Aorta (tissue), 5 donors: ENCODE results near the gene MON2. TPM values are rescaled to one million over a fixed set of nuclear protein-coding genes. Genes with fewer than 3 reads are reported as not detected.

Experiments
- ATAC-seq: fragments of 200-7000 bp; cut with Tn5 transposase; one replicate; pipeline ENCODE4 v1.9.1; 2022; ENCODE audit warnings: moderate library complexity; ENCODE audit not compliant: low FRiP score
- DNase-seq, 2 donors: peaks; one replicate each; pipeline ENCODE4 v3.0.0-alpha.2; 2020
- H3K27ac ChIP-seq, 2 donors: one replicate each; pipeline ENCODE4 v1.5.1; 2013; ENCODE audit warnings: low read length in 2 of 2, mild to moderate bottlenecking in 2 of 2, moderate library complexity in 2 of 2, control low read depth in 1 of 2, inconsistent platforms in 1 of 2, low read depth in 1 of 2
- H3K27me3 ChIP-seq, 2 donors: one replicate each; pipeline ENCODE4 v1.6.1; 2013; ENCODE audit warnings: control low read depth in 1 of 2, low read length in 1 of 2, mild to moderate bottlenecking in 1 of 2, moderate library complexity in 1 of 2; ENCODE audit not compliant: insufficient read depth in 2 of 2, control insufficient read depth in 1 of 2
- H3K36me3 ChIP-seq, 2 donors: one replicate each; pipeline ENCODE4 v1.6.1; 2013; ENCODE audit warnings: control low read depth in 1 of 2, low read length in 1 of 2, mild to moderate bottlenecking in 1 of 2; ENCODE audit not compliant: insufficient read depth in 2 of 2, control insufficient read depth in 1 of 2
- H3K4me1 ChIP-seq, 2 donors: one replicate each; pipeline ENCODE4 v1.6.1; 2013; ENCODE audit warnings: low read length in 2 of 2, control low read depth in 1 of 2, mild to moderate bottlenecking in 1 of 2, moderate library complexity in 1 of 2; ENCODE audit not compliant: insufficient read depth in 2 of 2, control insufficient read depth in 1 of 2
- H3K4me3 ChIP-seq, 2 donors: one replicate each; pipeline ENCODE4 v1.5.1; 2013; ENCODE audit warnings: low read length in 2 of 2, control low read depth in 1 of 2, mild to moderate bottlenecking in 1 of 2
- H3K9me3 ChIP-seq: one replicate; pipeline ENCODE4 v1.6.1; 2013; ENCODE audit warnings: mild to moderate bottlenecking, low read length; ENCODE audit not compliant: control insufficient read depth
- WGBS, 2 donors: extraction: QIAGEN DNeasy Blood & Tissue Kit; methylation state at CpG; one replicate each; pipeline ENCODE4 v1.1.7; 2013; 5-methylcytosine and 5-hydroxymethylcytosine counted together
- intact Hi-C, 2 donors: fragments of 100-400 bp; cut with DNase I; formaldehyde crosslinking; loops; one replicate each; pipeline versions ENCODE4 v1.14.2 to v1.15.0; 2022
- polyA plus RNA-seq, 2 donors: library from polyadenylated mRNA; stranded (reverse); fragments of 200-250 nt; gene quantifications; one replicate each; pipeline ENCODE4 v1.2.3, GENCODE V29; 2013
- total RNA-seq, 2 donors: library from RNA; stranded (reverse); fragmentation: NEBNext Ultra II Directional; extraction: Animal tissue kit (Norgen Biotek cat#: 25700); gene quantifications; one replicate each; pipeline ENCODE4 v1.2.1, GENCODE V29; 2021
- donor health status: healthy with polysubstance abuse.
- donor health status: Bipolar disorder and iron deficiency.
- donor health status: DM: no; HTN: no; CAD: no.
- donor health status: DM: no; HTN: no; CAD: no.
- donor health status: DM: yes; HTN: yes; CAD: no.

The MON2 gene
- total and polyA plus RNA-seq, 4 donors, result 3.6 to 106 (median 63.0) TPM

- WGBS, 2 donors, result 84 to 88% methylated on average over 8 of the region's 8 CpGs
- Histone ChIP-seq H3K27ac (no peak overlapping the region), H3K4me1 (no peaks in the 10 kb centered on the region), H3K36me3 (no peaks in the 10 kb centered on the region), H3K27me3 (no peaks in the 10 kb centered on the region), H3K9me3 (no peaks in the 10 kb centered on the region), H3K4me3 (no peak overlapping the region)
- ATAC-seq (no peak), DNase-seq (no peak)
- intact Hi-C loops, result no loop called here
These were observed 154.5 kb downstream of the MON2 start for GRCh38 chr12:62621101-62621638.

- intact Hi-C loops, result no loop called here
- H3K36me3 ChIP-seq, result no peaks in the 10 kb centered on the region
- H3K4me3 ChIP-seq, result no peak overlapping the region
- WGBS, 2 donors, result 40 to 47% methylated on average over 2 of the region's 2 CpGs
- H3K27me3 ChIP-seq, result no peaks in the 10 kb centered on the region
- no peaks in the 10 kb centered on the region for H3K9me3 ChIP-seq
- no peaks in the 10 kb centered on the region for H3K4me1 ChIP-seq
- no peak overlapping the region for H3K27ac ChIP-seq
- DNase-seq (no peak), ATAC-seq (no peak)
These were observed 155.6 kb downstream of the MON2 start for GRCh38 chr12:62622177-62622576.

- no peaks in the 10 kb centered on the region for H3K36me3 ChIP-seq
- no peaks in the 10 kb centered on the region for H3K9me3 ChIP-seq
- H3K4me1 ChIP-seq, result no peaks in the 10 kb centered on the region
- no peaks in the 10 kb centered on the region for H3K27me3 ChIP-seq
- intact Hi-C loops, result no loop called here
- WGBS, 2 donors, result 81 to 85% methylated on average over 2 of the region's 2 CpGs
- no peak overlapping the region for H3K27ac ChIP-seq
- no peak for DNase-seq
- ATAC-seq, result no peak
- H3K4me3 ChIP-seq, result no peak overlapping the region
These were observed 158.6 kb downstream of the MON2 start for GRCh38 chr12:62625228-62625627.

DNA sequence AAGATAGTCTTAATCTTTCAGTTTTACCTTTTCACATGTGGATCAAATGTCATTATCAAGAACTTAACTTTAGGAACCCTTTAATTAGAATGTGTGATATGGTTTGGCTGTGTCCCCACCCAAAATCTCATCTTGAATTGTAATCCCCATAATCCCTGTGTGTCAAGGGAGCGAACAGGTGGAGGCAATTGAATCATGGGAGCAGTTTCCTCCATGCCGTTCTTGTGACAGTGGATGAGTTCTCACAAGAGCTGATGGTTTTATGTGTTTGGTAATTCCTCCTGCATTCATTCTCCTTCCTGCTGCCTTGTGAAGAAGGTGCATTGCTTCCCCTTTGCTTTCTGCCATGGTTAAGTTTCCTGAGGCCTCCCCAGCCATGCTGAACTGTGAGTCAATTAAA, 160.6 kb downstream of the MON2 start:
- Histone ChIP-seq H3K4me1 (no peaks in the 10 kb centered on the region), H3K9me3 (no peaks in the 10 kb centered on the region), H3K36me3 (no peaks in the 10 kb centered on the region), H3K27me3 (no peaks in the 10 kb centered on the region), H3K27ac (no peak overlapping the region), H3K4me3 (no peak overlapping the region)
- intact Hi-C loops, result no loop called here
- DNase-seq (no peak), ATAC-seq (no peak)
- WGBS, 2 donors, result 93 to 98% methylated on average over 2 of the region's 2 CpGs

- intact Hi-C loops, result no loop called here
- Histone ChIP-seq H3K4me1 (no peaks in the 10 kb centered on the region), H3K27ac (no peak overlapping the region), H3K36me3 (no peaks in the 10 kb centered on the region), H3K4me3 (no peak overlapping the region), H3K27me3 (no peaks in the 10 kb centered on the region), H3K9me3 (no peaks in the 10 kb centered on the region)
- 64 to 71% methylated on average over 4 of the region's 4 CpGs for WGBS, 2 donors
- no peak for ATAC-seq
- DNase-seq, result no peak
These were observed 162.8 kb downstream of the MON2 start for GRCh38 chr12:62629413-62629812.

DNA sequence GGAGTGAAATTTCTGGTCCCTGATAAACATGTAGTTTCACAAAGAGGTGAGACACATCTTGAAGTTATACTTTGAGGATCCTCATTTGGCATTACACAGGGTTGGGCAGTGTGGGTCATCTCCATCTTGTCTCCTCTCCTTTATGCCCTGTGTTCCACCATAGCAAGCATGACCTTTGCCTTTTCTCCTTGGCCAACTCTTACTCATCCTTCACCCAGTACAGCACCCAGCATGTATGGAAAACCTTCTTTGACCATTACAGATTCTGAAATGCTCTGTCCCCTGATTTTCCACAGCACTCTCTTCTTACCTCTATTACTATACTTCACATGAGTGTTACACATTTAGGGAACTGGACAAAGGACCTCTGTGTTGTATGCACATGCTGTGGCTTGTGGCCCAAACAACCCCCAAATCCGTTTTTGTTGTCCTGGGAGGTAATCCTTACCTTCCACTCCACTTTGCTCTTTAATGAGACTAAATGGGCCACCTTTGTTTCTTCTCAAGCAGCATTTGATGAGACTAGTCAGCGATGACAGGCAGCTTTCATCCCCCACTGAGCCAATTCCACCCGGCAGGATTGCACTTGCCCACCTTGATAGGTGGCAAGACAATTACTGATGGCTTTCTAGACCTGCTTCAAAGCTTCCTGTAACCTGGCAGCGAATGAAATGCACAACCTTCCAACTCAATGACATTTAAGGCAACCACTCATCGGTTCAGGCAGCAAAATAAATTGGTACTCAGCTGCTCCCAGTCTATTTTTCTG, 163.5 kb downstream of the MON2 start:
- Histone ChIP-seq H3K4me1 (no peaks in the 10 kb centered on the region), H3K27me3 (no peaks in the 10 kb centered on the region), H3K36me3 (no peaks in the 10 kb centered on the region), H3K9me3 (no peaks in the 10 kb centered on the region), H3K4me3 (no peak overlapping the region), H3K27ac (no peak overlapping the region)
- DNase-seq, result no peak
- intact Hi-C loops, result no loop called here
- no peak for ATAC-seq
- 90 to 94% methylated on average over 5 of the region's 5 CpGs for WGBS, 2 donors

DNA sequence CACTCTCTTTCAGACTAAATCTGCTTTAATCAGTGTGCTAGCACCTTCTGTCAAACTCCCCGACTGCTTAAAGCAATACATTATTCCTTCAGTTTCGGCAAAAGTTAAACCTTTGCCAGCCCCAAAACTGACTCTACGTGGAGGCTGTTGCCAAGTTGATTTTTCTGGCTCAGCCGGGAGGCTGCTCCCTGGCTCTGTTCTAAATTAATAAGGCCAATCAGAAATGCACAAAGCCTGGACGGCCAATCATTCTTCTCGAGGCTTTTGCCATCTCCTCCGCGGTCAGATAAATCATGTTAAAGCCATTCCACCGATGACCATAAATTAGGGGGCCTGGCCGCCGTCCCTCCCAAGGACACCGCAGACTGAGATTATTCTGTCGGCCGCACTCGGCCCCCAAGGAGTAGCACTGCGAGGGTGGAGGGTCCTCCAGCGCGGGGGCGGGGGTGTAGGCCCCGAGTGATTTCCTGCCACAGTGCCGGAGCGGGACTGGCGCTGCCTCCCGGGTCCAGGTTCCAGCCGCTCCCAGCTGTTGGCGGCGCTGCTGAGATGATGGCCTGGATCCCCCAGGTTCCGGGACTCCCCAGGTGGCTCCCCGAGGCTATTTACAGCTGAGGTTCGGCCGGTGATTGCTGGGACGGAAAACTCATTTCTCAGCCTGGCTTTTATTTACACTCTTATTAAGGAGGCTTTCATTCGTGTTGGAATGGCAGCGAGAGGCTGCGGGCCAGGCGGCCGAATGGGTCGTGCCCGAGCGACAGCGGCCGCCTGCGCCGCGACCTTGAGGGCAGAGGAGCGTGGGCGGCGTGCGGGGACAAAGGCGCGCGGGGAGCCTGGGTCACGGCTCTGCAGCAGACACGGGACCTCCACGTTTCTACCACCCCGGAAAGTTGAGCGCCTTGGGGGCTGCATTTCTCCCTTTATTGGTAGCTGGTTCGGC, 165.1 kb downstream of the MON2 start:
- H3K4me1 ChIP-seq, result no peaks in the 10 kb centered on the region
- no peaks in the 10 kb centered on the region for H3K27me3 ChIP-seq
- intact Hi-C loops, result no loop called here
- H3K27ac ChIP-seq, result peak overlapping the region in 1 of 2 donors; percentile 72
- H3K36me3 ChIP-seq, result no peaks in the 10 kb centered on the region
- H3K4me3 ChIP-seq, result peak overlapping the region; percentile 58 to 68
- peak; percentile 74 to 87 for DNase-seq
- 1% methylated on average over 58 of the region's 58 CpGs for WGBS, 2 donors
- peak; percentile 88 for ATAC-seq
- H3K9me3 ChIP-seq, result no peaks in the 10 kb centered on the region

DNA sequence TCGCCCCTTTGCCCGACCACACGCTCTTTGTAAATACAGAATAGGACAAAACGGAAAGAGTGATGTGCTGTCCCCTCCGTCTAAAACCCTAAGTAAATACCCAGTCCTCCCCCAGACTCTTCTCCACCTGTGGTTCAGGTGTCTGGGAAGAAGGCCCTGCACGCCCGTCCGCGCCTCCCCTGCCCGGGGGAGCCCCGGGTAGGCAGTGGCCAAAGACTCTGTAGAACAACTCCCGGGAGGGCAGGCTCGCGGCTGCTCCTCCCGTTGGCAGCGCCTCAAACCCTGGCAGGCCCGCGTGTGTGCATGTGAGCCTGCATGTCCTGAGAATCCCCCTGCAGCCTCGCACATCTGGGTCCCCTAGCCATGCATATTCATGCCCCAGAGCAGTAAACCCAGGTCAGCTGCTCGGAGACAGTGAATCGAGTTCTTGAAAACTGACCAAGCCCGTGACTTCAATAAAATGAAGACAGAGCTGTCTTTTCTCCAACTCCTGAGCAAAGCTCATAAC, 165.8 kb downstream of the MON2 start:
- DNase-seq (peak; percentile 61 to 82), ATAC-seq (peak; percentile 19)
- no peaks in the 10 kb centered on the region for H3K27me3 ChIP-seq
- no peaks in the 10 kb centered on the region for H3K36me3 ChIP-seq
- no peak overlapping the region for H3K27ac ChIP-seq
- intact Hi-C loops, result no loop called here
- H3K4me3 ChIP-seq, result peak overlapping the region; percentile 58 to 68
- H3K9me3 ChIP-seq, result no peaks in the 10 kb centered on the region
- WGBS, 2 donors, result 1% methylated on average over 19 to 22 of the region's 22 CpGs
- no peaks in the 10 kb centered on the region for H3K4me1 ChIP-seq
